ENCODE data around the gene EFNA5.

The EFNA5 gene

DNA sequence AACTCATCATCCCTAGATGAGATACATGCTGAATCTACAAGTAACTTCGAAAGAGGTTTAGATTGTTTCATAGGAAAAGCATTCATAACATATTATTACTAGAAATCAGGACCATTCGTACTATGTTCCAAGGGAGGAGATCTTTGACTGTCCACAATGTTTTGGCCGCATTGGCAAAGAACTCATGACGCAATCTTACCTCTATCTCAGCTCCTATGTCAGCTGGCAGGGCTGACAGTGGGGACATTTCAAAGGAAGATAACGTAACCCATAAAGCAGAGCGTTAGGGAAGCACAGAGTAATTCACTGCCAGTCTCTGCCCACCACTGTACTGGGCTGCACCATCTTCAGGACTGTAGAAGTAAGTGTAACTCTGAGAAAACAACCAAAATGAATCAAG, 69.7 kb downstream of the EFNA5 start:
- DNase-seq, result no peak

DNA sequence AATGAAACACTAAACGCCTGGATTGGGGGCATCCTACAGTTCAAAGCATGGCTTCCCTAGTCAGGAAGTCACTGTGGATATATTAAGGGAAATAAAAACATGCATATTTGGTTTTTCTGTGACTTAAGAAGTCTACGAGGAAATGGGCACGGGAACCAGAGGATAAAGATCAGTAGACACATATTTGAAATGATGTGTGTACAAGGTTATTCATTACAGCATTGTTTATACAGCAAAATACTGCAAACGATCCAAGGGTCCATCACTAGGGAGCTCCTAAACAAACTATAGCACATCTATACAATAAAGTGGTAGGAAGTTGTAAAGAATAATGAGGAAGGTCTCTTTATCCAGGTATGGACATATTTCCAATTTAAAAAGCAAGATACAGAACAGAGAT, 71.8 kb downstream of the EFNA5 start:
- DNase-seq, result no peak

DNA sequence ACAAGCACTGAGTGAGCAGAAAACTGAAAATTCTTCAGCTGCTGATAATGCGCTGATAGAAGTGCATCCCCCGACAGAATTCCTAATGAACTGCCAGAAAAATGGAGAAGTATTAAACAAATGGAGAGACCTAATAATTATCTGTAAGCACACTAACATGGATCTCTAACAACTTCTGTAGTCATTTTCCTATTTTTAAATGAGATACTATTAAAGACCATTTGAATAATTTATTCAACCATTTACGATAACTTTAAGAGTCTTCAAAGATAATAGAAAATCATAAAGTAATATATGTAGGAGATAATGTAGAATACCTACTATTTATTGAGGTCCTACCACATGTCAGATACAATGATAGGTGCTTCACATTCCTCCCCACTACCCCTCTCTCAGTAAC, 72.9 kb downstream of the EFNA5 start:
- no peak for DNase-seq

DNA sequence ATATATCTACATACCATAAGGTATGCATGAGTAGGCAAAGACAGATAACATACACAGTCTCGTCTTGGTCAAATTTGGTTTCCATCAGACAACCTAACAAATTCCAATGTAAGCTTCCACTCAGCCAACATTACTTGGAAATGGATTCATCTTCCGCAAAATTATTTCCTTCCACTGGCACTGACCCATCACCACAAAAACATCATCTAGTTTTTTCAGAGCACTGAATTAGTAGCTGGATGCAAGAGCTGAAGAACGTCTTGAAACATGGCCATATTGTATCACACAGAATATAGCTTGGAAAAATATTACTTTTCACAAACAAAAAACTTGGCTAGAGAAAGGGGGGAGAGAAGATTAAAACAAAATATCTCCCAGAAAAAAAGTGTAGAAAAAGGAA, 73.5 kb downstream of the EFNA5 start:
- no peak for DNase-seq

DNA sequence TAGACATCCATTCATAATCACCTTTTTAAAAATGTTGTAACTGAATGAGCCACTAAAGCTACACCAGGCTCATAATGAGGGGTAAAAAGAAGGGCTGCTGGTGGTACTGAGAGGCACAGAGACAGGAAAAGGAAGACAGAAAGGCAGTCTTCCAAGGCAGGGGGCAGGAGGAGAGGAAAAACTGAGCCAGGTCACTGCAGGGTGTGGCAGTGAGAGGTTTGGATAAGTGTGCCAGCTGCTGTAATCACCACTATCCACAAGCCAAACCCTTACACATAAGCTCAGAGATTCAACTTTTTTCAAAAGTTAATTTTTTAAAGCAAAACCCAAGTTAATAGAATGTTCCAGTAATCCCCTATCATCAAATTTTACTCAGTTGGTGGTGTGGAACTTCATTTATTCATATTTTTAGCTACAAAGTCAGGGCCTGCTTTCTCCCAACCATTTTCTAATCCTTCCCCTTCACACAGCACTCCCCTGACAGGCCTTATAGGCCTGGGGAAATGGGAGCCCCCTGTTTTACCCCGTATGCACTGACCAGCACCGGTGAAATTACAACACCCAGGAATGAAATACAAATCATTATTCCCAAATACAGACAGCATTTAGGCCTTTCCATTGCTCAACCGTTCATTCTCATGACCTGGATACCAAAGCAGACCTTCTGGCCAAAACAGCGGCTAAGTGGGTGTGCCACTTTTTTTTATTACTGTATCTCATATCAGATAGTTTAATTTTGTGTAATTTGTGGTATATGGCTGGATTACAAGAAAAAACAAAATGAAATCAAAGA, 76.3 kb downstream of the EFNA5 start:
- DNase-seq, result no peak

DNA sequence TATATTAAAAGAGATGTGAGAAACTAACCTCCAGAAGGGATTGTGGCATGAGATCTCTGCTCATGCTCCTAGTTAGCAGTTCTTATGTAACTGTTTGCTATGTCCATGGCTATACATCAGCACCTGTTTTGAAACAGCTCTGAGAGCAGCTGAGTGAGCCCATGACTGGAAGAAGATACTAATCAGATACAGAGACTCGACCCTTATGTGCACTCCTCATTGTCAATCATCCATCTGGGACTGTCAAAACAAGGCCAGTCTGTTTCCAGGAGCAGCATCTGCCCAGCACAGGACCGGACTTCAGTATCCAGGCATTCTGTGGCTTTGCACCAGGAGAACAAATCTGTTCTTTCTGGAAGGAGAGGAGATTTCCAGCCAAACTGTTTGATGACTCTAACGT, 77.7 kb downstream of the EFNA5 start:
- DNase-seq, result no peak

DNA sequence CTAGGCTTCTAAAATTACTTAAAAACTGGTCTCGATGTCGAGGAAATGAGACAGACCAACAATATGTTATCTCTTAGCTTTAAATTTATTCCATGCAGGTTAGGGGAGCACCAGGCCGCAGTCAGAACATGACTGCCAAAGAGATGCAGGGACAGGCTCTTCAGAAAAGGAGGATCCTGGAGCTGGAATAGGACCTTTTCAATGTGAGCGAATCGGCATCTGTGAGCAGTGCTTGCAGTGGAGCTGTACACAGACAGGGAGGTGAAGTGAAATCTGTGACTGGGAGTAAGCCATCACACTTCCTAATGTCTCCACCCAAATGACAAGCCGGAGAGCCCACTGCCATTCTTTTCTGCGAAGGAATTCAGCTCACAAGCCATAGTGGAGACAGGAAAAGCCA, 78.2 kb downstream of the EFNA5 start:
- no peak for DNase-seq

DNA sequence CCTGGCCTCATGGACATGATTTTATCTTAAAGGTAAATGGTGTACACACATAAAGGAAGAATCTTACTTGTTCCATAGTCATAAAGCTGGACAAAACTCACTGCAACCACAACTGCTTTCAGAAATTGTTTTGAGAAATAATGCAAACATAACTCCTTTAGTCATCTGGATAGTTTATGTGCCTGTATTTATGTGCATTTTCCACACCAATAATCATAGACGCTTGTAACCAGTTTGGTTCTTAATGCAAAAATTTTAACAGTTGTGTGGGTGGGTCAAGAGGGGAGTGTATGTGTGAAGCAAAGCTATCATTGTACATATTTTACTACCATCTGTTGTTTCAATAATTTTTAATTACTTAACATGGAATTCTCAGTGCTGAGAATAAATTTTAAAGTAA, 80.1 kb downstream of the EFNA5 start:
- no peak for DNase-seq

DNA sequence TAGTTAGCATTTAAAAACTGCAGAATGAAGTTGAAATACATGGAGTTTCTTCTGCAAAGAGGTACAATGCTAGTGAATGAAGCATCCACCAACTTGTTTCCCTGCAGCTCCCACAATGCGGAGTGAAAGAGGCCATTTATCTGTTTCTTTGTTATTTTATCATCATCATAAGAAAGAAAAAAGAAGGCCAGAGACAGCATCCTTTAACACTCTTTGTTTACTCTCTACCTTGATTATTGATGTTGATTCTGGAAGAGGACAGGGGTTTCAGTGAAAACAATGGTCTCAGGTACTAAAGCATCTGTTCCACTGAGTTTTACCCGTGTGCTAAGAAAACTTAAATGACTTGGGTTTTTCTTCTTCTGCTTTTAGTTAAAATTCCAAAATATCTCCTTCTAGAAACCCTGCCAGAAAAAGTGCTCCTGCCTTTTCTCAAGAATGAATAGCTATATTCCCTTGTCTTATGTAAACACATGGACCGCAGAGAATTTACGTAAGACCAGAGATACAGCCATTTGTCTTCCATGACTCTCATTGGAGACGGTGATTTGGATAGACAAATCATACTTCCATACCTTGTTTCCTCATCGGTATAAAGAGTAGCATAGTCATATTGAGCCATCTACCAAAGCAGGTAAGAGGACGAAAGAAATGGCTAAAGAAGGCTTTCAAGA, 81.1 kb downstream of the EFNA5 start:
- DNase-seq, result no peak

DNA sequence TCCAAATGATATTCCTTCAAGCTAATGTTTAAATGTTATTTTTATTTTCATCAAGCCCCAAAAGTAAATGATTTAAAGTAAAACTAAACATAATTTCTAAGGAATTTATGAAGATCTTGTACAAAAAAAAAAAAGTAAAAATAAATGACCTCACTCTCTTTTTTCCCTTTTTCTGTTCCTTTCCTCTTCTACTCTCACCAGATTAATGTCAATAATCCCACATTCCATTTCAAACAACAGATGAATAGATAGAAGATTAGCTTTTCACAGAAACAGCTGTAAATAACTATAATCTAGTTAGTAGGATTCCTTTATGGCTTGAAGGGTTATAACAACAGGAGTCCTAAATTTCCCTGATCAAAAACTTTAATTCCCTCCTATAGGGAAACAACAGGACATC, 88.1 kb downstream of the EFNA5 start:
- no peak for DNase-seq

DNA sequence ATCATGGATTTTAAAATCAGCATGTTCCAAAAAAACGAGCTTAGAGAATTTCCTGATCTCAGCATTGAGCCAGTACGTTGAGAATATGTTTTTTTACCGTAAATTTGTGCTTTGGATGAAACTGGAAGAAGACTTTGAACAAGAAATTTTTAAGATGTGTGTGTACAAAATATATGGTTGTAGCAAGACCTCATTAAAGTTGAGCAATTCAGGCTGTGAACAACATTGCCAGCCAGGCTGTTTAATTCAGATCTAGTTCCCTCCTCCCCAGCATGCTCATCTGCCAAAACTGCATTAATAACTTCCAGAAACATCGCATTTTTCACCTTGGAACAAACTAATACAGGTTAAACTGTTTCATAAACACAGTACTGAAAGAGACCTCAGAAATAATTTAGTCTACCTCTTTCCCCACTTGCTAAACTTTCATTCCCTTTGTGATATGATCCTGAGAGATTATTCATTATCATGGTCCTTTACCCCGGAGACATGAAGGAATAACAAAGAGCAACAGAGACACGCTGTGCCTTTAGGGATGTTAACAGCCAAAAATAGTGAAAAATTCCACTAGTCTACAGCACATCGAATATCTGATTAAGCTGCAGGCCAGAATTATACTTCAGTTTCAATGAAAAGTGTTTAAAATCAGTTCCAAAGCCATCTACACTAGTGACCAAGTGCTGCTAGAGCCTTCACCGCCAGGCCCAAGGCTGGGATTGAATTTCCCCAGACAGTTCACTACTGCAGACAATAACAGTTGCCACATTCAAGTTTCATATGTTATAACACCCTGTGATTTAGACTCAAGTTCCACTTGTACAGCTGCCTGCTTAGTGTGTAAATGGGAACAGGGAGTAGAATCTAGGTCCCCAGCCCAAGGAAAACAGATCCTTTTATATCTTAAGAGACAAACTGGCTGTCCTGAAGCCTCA, 89.6 kb downstream of the EFNA5 start:
- DNase-seq, result no peak

DNA sequence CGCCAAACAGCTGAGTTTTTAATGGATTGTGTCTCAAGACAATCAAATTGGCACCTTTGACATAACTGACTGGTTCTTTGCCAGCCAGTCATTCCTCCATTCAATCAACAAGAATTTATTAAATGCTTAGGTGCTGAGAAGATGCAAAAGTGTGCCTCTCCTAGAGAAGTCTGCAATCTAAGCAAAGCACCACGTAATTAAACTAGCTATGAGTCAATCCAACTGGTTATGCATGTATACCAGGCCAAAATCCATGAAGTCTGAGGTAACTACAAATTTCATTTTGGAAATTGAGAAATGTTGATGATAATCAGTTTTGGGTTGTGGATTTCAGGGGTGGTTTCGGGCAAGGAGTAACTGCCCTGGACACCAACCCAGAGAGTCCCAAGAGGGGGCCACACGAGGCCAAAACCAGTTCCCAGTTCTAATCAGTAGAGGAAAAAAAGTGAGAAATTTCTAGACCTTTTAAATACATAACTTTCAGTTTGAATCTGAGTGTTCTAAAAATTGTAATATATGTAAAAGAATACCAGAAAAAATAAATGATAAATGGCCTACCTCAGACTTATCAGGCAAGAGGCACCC, 92.6 kb downstream of the EFNA5 start:
- DNase-seq, result no peak

DNA sequence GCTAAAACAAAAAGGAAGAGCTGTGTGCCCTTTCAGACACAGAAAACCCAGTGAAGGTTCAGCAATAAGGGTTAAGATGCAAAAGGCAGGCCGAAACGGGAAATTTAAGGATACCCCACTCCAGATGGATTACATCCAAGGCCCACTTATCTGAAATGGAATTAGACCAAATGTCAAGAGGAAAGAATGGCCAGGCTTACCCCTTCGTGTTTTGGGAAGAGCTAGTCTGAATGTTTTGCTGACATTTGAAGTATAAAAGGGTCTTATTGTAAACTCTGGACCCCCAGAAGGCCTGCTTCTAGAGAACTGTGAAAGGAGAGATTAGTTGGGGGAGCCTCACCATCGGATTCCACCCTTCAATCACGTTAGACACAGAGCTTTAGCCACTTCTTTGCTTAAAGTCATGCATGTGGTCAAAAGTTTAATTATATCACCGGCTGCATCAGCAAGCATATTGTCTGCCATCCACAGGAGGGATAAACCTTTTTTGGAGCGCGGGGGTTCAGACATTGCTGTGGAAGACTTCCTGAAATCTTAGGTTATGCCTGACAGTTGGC, 93.3 kb downstream of the EFNA5 start:
- DNase-seq, result no peak

DNA sequence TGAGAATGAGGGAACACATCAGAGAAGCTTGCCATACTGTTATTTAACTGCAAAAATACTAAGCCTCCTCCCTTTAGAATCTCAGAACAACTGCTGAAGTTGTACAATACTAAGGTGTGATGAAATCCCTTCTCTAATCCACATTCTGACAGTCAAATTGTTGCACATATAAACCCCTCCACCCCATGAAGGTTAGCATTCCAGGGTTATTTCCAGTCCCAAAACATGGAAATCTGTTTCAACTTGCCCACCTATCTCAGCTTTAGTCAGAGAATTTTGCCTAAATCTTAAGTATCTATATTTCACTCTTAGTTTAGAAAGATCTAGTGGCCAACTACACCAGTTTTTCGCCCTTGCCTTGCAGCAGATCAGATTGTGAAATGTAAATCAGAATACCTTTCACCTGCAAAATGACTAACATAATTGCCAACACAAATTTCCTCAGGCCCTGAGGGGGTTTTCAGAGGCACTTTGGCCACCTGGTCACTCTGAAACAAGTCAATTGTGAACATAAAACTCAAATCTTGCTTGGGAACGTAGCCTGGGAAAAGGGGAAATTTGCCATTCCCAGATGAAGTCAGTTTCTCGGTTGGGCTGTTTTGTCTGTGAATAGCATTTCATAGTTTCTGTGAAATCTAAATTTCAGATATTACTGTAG, 93.9 kb downstream of the EFNA5 start:
- no peak for DNase-seq

DNA sequence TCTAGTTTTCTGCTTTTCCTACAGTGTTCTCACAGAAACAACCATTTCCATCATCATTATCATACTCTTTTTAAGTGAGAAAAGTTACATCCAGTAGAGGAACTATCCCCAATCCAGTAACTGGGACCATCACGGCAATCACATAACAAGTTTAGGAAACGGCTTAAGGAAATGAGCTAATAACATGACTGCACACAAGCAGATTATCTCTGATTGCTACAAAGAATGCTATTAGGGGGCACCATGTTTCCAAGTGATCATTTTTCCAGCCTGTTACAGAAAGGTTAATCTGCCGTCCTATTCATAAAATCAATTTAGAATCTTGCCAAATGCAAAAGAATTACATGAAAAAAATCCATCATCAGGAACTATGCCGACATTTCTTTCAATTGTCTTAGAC, 94.6 kb downstream of the EFNA5 start:
- DNase-seq, result no peak

DNA sequence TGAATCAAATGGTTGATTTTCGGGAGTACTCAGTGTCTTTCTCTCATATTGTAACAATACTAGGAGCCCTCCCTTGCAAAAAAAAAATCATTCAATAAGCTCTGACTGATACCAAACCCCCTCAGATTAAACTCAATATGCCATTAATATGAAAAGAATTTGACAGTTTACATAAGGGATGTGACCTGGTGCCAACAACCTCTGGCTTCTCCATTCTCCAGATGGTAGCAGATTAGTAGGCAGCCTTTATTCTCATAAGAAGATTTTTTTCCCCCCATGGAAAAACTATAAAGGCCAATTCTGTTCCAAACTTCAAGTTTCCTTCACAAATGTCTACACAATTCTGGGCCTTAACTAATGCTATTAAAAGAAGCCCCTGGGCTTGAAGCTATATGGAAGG, 96.5 kb downstream of the EFNA5 start:
- no peak for DNase-seq

DNA sequence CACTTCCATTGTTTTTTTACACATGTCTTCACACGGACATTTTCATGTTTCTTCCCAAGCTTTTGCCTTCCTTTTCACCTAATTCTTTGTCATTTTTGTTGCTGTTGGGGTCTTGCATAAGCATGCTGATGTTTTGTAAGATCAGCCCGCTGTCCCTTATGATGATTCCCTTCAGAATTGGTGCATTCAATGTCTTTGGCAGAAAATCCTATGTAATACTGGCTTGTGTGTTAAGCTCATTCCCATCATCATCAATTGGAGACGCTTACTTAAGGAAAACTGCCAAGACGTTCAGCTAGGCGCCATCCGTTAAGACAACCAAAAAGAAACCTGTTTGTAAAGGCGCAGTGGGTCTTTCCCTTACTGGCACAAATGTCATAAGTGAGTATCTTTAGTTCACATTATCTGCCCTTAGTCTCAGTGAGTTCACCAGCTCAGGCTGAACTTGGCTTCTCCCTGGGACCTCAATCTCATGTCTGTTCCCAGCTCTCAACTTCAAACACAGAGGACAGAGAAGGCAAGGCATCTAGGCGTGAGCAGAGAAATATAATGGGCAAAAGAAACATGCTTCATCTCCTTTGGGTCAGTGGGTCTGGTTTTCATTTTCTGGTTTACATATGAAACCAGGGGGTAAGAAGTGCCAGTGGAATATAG, 97.9 kb downstream of the EFNA5 start:
- no peak for DNase-seq

DNA sequence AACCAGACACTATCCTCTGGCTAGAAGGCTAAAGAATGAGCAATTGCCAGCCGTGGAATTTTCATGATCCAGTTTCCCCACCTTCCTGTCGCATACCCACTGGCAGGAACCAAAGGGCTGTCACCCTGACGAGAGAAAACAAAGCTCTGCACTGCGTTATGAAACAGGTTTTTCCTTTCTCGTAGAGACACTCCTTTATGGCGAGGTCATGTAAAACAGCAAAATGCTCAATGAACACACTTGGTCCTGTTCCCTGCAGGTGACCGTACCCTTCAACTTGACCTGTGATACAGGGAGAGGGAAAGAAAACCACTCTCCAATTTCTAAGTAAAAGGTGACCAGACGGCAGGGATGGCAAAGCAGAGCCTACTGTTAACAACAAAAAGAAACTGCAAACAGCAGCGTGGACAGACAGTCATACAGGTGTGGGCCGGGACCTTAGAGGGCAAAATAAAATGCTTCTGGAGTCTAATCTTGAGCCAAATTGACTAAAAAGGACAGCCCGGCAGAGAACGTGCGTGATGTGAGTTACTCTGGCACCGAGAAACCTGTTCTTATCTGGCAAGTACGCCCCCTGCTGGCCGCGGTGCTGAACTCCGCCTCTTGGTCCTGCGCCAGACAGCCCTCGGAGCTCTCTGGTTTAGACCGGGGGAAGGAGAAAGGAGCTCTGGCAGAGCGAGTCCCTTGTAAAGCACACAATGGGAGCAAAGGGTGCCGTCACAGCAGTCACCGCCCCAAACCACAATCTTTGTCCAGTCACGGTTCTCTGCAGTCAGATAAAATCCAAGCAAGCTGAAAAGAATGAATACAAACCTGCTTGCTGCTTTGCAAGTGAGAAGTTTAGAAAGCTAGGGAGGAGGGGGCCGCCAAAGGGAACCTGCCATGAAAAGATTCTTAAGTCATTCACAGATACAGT, 98.9 kb downstream of the EFNA5 start:
- peak; percentile 95 for DNase-seq

DNA sequence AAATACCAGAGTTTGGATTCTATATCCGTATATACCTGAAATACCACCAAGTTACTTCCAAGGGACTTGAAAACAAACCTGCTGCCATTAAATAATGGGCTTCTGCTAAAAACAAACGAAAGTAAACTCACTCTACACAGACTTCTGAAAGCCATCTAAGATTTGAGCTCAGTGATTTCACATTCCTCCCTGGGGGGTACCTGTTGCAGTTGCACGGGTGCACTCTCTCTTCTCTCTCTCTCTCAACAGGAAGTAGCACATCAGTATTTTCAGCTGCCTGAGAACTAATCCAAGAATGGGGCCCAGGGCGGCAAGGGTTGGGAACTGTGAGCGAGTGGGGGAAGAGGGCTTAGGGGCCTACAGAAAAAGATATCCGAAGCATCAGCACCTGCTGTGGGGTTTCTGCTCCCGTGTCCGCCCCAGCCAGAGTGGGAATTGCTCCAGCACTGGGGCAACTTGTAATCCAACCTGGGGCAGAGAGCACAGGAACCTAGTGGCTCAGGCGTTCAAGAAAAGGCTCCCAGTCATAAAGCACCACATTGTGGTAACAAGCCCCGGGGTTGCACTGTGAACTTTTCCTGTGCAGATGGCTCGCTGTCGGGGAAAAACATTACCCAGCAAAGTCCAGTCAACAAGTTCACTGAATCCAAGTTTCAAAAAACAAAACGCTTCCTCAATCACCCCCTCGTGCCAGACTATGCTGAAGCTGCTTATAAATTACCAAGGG, 99.8 kb downstream of the EFNA5 start:
- peak; percentile 39 for DNase-seq

DNA sequence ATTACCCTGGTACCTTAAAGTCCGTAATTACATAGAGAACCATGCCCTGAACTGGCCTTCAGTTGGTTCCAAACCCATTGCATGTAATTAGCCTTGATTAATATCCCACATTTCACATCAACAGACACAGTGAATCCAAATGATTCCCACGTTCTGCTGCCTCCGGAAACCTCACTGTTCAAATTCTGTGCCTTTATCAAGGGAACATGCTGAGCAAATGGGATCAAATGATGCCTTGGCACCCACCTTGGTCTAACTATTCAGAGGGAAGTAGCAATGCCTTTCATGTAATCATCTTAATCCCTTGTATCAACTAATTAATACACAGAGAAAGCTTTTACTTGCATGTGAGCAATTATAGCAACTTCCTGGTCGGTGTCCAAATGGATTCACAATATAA, 100.6 kb downstream of the EFNA5 start:
- DNase-seq, result no peak

Measured in stimulated activated CD8-positive, alpha-beta memory T cell treated with anti-CD3 and anti-CD28 coated beads, Interleukin-4, amount 100 ng/mL, for 48 hours (primary cell).